HEK293T (cell line): ENCODE results near the gene TMEM35A.

ENCODE experiments used
- ARNT ChIP-seq: fragments of 450-650 bp; IDR thresholded peaks from 2 replicates; pipeline ENCODE4 v1.6.1; 2017; ENCODE audit warnings: mild to moderate bottlenecking
- BHLHE40 ChIP-seq: fragments of 450-650 bp; IDR thresholded peaks from 2 replicates; pipeline ENCODE4 v1.6.1; 2016; ENCODE audit warnings: mild to moderate bottlenecking, moderate library complexity, borderline replicate concordance
- CTBP1 ChIP-seq: fragments of 450-650 bp; IDR thresholded peaks from 2 replicates; pipeline ENCODE4 v1.6.1; 2016; ENCODE audit warnings: borderline replicate concordance
- ELF4 ChIP-seq: fragments of 450-650 bp; IDR thresholded peaks from 2 replicates; pipeline ENCODE4 v1.6.1; 2017; ENCODE audit warnings: antibody characterized with exemption
- L3MBTL2 ChIP-seq: fragments of 450-650 bp; conservative IDR thresholded peaks from 2 replicates; pipeline ENCODE4 v1.6.1; 2016; ENCODE audit warnings: mild to moderate bottlenecking
- SP1 ChIP-seq: fragments of 450-650 bp; IDR thresholded peaks from 2 replicates; pipeline ENCODE4 v1.6.1; 2017
- TARDBP ChIP-seq: fragments of 450-650 bp; IDR thresholded peaks from 2 replicates; pipeline ENCODE4 v1.6.1; 2016
- TF ChIP-seq, protein P1 (sequence below): fragments of 450-650 bp; IDR thresholded peaks from 2 replicates; pipeline ENCODE4 v1.6.1; 2016

GRCh38 chrX:101057093-101057714 is 21.5 kb upstream of the TMEM35A start:
- TF ChIP-seq ELF4 (no peak), CTBP1 (no peak), TARDBP (no peak), SP1 (no peak), ARNT (no peak), BHLHE40 (no peak), L3MBTL2 (no peak)
- TF ChIP-seq, protein P1, sequence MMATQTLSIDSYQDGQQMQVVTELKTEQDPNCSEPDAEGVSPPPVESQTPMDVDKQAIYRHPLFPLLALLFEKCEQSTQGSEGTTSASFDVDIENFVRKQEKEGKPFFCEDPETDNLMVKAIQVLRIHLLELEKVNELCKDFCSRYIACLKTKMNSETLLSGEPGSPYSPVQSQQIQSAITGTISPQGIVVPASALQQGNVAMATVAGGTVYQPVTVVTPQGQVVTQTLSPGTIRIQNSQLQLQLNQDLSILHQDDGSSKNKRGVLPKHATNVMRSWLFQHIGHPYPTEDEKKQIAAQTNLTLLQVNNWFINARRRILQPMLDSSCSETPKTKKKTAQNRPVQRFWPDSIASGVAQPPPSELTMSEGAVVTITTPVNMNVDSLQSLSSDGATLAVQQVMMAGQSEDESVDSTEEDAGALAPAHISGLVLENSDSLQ, result no peak
